RPMI7951 (cell line): ENCODE data around the gene KCNMB4. TPM values are rescaled to one million over a fixed set of nuclear protein-coding genes. Genes with fewer than 3 reads are reported as not detected.

Experiments
- DNase-seq: peaks from one replicate; pipeline ENCODE4 v3.0.0-alpha.2; 2012; ENCODE audit warnings: low read depth
- total RNA-seq: library from RNA; depleted of rRNA; stranded (reverse); fragments of >200 nt; shearing (Covaris generic); gene quantifications from 2 replicates; pipeline ENCODE4 v1.2.3, GENCODE V29; 2014; rRNA removed

Gene KCNMB4, protein sequence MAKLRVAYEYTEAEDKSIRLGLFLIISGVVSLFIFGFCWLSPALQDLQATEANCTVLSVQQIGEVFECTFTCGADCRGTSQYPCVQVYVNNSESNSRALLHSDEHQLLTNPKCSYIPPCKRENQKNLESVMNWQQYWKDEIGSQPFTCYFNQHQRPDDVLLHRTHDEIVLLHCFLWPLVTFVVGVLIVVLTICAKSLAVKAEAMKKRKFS
- under 0.01 and 0.20 TPM in 2 replicates for total RNA-seq

GRCh38 chr12:70365648-70366518 lies at the start of gene KCNMB4:
KCNMB4 (plus strand) TSS chr12:70366290; CDS start chr12:70366735, 445 bp downstream.
- peak; percentile 16 for DNase-seq

DNA sequence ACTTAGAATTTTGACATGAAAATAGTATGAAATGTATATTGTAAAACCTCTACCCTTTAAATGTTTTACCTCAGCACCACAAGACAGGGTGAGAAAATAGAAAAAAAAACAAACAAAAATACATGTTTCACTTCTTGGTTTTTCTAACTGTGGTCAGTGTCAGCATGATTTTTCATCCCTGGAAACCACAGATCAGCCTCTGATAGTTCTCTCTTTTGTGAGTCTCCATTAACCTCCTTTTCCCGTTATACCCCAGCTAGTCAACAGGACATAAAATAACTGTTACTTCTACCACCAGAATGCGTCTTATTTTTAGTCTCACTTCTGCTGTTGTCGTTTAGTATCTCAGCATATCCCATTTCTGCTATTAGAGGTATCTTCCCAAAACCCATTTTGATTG lies 48.3 kb upstream of the KCNMB4 start:
- DNase-seq: no peak

DNA sequence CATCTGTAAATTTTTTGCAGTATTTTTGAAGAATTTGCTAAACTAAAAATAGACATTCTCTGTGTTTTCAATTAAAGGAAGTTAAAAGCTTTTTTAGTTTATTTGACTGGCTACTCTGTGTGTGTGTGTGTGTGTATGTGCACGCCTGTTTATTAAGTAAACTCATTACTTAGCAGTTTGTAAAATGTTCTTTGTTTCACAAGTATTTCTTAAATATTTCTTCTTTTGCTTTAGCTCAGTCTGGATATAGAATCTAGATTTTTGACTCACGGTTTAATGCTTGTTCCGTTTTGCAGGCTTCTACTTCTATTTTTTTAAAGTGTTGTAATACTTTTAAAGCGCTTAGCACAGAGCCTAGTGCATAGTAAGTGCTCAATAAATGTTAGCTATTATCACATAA lies 46.5 kb upstream of the KCNMB4 start:
- DNase-seq: no peak

GRCh38 chr12:70321191-70321590 lies 44.9 kb upstream of the KCNMB4 start:
- no peak for DNase-seq

DNA sequence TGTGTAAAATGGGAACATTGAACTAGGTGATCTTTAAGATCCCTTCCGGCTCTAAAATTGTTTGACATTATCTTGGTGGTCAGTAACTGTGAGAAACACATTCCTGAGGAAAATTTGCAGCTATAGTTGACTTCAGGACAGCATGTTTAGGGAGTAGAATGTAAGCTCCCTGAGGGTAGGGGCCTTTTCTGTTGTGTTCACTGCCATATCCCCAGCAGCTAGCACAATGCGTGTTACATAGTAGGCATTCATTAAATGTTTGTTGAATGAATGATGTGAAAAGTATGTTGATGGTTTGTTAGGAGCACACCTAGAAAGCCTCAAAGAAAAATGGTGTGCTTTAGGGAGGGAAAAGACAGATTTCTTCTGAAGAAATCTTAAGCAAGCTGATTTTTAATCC lies 38.5 kb upstream of the KCNMB4 start:
- no peak for DNase-seq

- DNase-seq: no peak
Measured at GRCh38 chr12:70329728-70330127, 36.4 kb upstream of the KCNMB4 start.

GRCh38 chr12:70330158-70330557 lies 35.9 kb upstream of the KCNMB4 start:
- DNase-seq: no peak

GRCh38 chr12:70332236-70332635 lies 33.9 kb upstream of the KCNMB4 start:
- no peak for DNase-seq

DNA sequence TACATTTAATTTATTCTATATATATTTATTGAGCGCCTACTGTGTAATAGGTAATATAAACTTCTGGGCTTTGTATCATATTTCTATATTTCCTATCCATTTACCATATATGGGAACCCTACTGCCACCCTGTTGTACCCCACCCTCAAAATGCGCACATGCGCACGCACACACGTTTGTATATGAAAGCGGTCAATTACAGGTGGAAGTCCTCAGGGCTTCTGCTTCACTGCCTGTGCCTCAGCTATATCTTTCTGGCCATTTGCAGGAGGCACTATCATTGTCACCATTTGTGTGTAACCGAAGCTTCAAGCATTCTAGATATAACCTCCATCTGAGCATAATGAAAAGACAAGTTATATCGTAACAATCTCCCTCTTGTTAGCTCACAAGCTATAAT lies 31.3 kb upstream of the KCNMB4 start:
- DNase-seq: no peak

- DNase-seq: no peak
Measured at GRCh38 chr12:70338531-70338930, 27.6 kb upstream of the KCNMB4 start.

DNA sequence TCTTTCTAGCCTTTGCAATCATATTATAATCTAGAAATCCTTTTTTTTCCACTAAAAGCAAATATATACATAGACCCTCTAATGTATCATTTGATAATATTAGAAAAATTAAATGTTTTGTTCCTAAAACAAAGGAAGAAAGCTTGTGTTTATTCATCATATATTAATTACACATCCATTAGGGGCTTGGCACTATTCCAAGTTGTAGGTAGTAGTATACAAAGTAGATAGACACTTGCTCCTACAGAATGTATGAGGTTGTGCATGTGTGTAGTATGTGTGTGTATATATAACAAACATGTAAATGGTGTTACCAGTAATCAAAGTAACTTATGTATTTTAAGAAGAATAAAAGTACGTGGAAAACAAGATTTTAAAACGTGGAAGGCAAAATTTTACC lies 15.0 kb upstream of the KCNMB4 start:
- DNase-seq: no peak

- no peak for DNase-seq
Measured at GRCh38 chr12:70353780-70354660, 12.1 kb upstream of the KCNMB4 start.

DNA sequence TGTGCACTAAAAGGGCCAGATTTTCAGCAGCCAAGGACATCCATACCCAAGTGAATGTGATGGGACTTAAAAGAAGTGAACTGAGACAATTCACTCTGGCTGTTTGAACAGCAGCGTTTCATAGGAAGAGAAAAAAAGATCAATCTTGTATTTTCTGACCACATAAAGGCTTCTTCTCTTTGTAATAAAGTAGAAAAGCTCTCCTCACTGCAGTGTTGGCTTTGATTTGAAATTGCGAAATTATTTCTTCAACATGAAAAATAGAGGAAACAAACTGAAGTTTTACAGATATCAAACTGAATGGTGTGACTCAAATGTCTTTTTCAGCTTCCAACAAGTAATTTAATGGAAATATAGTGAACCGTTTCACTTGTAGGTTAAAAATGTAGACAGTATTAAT lies 11.3 kb upstream of the KCNMB4 start:
- DNase-seq: no peak

GRCh38 chr12:70355972-70356371 lies 10.1 kb upstream of the KCNMB4 start:
- no peak for DNase-seq

- DNase-seq: no peak
Measured at GRCh38 chr12:70359458-70360197, 6.5 kb upstream of the KCNMB4 start.

GRCh38 chr12:70360218-70360617 lies 5.9 kb upstream of the KCNMB4 start:
- no peak for DNase-seq

DNA sequence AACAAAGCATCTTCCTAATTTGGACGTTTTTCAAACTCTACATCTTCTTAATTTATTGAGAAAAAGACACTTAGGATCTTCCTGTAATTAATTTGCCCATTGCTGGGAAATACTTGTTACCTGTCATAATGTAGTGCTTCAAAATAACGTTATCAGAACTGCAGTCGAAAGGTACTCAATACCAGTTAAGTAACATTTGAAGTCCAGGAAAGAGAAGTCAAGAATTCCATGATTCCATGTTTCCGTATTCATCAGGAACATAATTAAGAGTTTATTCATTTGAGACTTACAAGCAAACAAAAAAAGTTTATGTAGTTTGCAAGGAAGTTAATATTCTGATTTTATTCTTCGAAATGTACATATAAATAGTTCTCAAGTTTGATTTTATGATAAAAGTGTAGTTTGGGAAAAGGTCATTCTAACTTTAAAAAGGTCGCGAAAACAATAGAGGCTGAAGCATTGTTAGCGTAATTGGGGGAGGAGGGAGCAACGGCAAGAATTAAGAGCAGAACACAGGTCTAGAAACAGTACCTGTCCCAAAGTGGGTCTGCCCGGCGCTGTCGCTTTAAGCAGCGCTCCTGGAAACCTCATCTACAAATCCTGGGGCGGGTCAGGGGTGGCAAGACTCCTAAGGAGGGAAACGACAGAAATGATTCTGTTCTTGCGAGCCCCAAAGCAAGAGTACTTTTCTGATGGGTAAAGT lies 1.2 kb upstream of the KCNMB4 start:
- DNase-seq: no peak

DNA sequence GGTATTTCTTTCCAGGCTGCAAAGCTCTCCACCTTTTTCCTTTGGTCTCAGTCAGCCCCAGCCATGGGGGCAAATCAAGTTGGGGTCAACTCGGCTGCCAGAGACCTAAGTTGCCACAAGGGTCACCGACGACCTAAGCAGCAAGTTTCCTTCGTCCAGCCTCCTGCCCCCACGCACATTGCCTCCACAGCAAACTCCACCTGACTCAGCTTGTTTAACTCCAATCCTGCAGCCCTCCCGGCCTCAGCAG lies 767 bp upstream of the KCNMB4 start:
- no peak for DNase-seq

- peak; percentile 31 for DNase-seq
Measured at GRCh38 chr12:70366581-70367257, 629 bp downstream of the KCNMB4 start.

DNA sequence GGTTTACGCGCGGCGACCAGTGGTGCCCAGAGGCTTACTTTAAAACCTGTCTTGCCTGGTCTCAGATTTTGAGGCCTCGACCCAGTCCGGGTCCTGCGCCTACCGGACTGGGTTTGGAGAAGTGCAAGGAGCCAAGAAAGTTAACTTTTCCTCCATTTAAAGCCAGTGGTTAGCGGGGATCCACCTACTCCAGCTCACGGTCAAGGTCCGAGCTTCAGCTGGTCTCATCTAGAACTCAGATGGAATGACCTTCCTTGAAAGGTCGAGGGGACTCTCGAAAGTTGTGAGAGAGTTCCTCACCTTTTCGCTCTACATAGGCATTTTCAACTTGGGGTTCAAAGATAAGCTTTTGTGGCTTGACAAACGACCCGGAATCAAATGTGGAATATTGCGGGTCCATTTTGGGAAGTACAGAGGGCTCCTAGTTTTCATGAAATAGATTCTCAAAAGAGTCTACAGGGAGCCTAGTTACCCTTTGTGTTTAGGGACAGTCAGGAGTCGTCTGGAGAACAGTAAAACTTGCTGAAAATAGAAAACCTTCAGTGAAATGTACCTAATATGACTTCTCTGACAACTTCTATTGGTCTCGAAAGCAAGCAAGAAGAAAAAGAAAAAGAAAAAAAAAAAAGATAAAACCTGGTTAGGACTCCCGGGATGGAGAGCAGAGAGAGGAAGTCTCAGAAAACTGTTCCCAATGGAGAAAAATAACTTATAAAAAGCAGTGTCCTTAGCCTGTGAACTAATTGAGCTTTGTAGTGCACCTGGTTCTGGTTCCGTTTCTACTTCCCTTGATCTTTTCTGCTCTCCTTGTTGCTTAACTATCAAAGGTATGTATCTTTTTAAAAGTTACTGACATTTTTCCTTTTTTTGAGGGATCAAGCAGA lies 1.4 kb downstream of the KCNMB4 start:
- no peak for DNase-seq
